PC-3 (cell line): ENCODE results near the gene SNX27.

ENCODE experiments used
- EZH2phosphoT487 ChIP-seq: fragments of 300-600 bp; sonication (generic); IDR thresholded peaks from 2 replicates; pipeline ENCODE4 v1.6.1; 2018; ENCODE audit warnings: mild to moderate bottlenecking, antibody characterized with exemption, low read length, borderline replicate concordance
- TF ChIP-seq, protein P1 (sequence below): fragments of 300-600 bp; sonication (generic); conservative IDR thresholded peaks from 2 replicates; pipeline ENCODE4 v1.5.1; 2017; ENCODE audit warnings: antibody characterized with exemption, low read depth, mild to moderate bottlenecking, low read length

DNA sequence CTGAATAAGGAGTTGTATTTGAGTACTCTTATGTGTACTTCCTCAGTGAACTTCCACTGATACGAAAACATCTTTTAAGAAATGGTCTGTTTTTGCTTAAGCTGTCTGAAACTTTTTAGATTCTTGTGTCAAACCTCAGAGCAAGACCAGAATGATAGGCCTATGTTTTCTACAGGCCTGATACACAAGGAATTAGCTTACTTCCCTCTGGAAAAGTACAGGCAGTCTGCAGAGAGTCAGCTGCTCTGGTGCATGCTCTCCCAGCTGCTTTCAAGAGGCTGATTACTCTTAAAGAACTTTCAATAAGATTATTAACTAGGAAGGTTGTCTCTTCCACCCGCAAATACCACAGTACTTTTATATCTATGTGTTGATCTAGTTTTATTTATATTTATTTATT is 9.5 kb downstream of the SNX27 start:
- TF ChIP-seq, protein P1, sequence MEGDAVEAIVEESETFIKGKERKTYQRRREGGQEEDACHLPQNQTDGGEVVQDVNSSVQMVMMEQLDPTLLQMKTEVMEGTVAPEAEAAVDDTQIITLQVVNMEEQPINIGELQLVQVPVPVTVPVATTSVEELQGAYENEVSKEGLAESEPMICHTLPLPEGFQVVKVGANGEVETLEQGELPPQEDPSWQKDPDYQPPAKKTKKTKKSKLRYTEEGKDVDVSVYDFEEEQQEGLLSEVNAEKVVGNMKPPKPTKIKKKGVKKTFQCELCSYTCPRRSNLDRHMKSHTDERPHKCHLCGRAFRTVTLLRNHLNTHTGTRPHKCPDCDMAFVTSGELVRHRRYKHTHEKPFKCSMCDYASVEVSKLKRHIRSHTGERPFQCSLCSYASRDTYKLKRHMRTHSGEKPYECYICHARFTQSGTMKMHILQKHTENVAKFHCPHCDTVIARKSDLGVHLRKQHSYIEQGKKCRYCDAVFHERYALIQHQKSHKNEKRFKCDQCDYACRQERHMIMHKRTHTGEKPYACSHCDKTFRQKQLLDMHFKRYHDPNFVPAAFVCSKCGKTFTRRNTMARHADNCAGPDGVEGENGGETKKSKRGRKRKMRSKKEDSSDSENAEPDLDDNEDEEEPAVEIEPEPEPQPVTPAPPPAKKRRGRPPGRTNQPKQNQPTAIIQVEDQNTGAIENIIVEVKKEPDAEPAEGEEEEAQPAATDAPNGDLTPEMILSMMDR = no peak
- TF ChIP-seq EZH2phosphoT487 = no peak
